ENCODE results near the gene LRRC61. TPM values are rescaled to one million over a fixed set of nuclear protein-coding genes. Genes with fewer than 3 reads are reported as not detected.

Gene LRRC61
- total and polyA plus RNA-seq, 10 donors: 4.2 to 21.7 (median 11.4) TPM

DNA sequence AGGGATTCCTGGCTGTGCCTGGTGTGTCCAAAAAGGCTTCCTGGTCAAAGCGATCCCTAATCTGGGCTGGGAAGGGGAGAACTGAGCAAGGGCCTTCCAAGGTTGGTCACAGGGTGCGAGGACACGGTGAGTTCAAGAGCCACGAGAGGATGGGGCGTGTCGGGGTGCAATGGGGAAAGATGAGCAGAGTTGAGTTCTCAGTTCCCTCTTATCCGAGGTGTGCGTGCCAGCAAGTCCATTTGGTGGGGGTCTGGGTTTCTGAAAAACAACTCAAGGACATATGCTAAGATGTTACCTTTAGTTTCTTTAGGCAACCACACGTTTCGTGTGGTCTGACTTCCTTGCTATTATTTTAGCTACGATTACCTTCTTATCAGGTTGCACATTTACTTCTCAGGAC is 57.3 kb downstream of the LRRC61 start:
- peaks cover 0 to 3% (median 0%) of the 10 kb centered on the region in 6 donors for H3K36me3 ChIP-seq
- 56 to 67% (median 65%) methylated on average over 11 of the region's 11 CpGs for WGBS, 5 donors
- H3K27ac ChIP-seq: no peak overlapping the region
- no peaks in the 10 kb centered on the region for H3K27me3 ChIP-seq (replicated peaks in 1 of 7)
- H3K4me1 ChIP-seq: peaks cover 21 to 89% (median 62%) of the 10 kb centered on the region in 6 donors
- no peaks in the 10 kb centered on the region for H3K9me3 ChIP-seq
- intact Hi-C loops (cut with DNase I; ENCODE audit: low total_unique reads): no loop called here
- TF ChIP-seq POLR2AphosphoS5 (IDR thresholded peaks at IDR 0.05) (no peak), POLR2A (IDR thresholded peaks at IDR 0.05) (no peak)
- TF ChIP-seq, protein P1, sequence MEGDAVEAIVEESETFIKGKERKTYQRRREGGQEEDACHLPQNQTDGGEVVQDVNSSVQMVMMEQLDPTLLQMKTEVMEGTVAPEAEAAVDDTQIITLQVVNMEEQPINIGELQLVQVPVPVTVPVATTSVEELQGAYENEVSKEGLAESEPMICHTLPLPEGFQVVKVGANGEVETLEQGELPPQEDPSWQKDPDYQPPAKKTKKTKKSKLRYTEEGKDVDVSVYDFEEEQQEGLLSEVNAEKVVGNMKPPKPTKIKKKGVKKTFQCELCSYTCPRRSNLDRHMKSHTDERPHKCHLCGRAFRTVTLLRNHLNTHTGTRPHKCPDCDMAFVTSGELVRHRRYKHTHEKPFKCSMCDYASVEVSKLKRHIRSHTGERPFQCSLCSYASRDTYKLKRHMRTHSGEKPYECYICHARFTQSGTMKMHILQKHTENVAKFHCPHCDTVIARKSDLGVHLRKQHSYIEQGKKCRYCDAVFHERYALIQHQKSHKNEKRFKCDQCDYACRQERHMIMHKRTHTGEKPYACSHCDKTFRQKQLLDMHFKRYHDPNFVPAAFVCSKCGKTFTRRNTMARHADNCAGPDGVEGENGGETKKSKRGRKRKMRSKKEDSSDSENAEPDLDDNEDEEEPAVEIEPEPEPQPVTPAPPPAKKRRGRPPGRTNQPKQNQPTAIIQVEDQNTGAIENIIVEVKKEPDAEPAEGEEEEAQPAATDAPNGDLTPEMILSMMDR (IDR thresholded peaks at IDR 0.05 in 8 of 11, conservative IDR thresholded peaks at IDR 0.05 in 3 of 11): no peak
- DNase-seq: no peak
- peak overlapping the region in 3 of 8 donors; percentile 95 to 96 (median 95) for H3K4me3 ChIP-seq

DNA sequence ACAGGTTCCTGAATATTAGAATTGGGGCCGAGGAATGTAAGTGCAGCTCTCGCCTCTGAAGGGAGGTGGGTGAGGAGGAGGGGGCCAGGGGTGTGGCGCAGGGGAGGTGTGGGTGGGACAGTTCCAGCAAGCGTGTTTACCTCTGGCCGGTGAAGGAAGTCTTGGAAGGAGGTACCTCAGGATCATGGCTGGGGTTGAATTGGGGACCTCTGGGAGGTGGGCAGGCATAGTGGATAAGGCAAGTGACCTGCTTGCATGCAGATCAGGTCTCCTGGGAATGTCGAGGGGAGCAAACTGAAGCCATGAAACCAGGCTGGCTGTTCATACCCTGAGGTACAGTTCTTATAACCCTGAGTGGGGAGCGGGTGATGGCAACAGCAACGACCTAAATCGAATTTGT is 57.9 kb downstream of the LRRC61 start:
- Histone ChIP-seq H3K4me1 (peaks cover 21 to 82% (median 59%) of the 10 kb centered on the region in 6 donors), H3K4me3 (no peak overlapping the region), H3K36me3 (peaks cover 0 to 10% (median 0%) of the 10 kb centered on the region in 6 donors), H3K27me3 (replicated peaks in 1 of 7) (no peaks in the 10 kb centered on the region), H3K9me3 (no peaks in the 10 kb centered on the region), H3K27ac (no peak overlapping the region)
- WGBS, 5 donors: 85 to 95% (median 92%) methylated on average over 9 of the region's 9 CpGs
- no peak for DNase-seq
- TF ChIP-seq POLR2AphosphoS5 (IDR thresholded peaks at IDR 0.05): no peak
- TF ChIP-seq, protein P1 (IDR thresholded peaks at IDR 0.05 in 8 of 11, conservative IDR thresholded peaks at IDR 0.05 in 3 of 11): no peak
- TF ChIP-seq POLR2A (IDR thresholded peaks at IDR 0.05): no peak
- intact Hi-C loops (cut with DNase I; ENCODE audit: low total_unique reads): no loop called here

DNA sequence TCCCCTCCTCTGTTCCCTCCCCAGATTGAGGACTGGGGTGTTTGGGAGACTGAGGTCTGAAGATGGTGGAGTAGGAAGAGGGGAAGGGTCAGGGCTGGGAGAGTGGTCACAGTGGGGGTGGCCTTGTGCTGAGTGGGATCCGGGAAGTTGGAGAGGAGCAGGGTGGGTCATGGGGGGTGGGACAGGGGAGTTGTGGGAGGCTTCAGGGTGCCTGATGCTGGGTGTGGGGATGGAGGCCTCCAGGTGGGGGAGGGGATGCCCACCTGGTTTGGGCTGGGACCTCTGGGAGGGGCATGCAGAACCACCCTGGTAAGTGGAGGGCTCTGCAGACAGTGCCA is 58.6 kb downstream of the LRRC61 start:
- H3K4me3 ChIP-seq: no peak overlapping the region
- H3K9me3 ChIP-seq: no peaks in the 10 kb centered on the region
- no peak overlapping the region for H3K27ac ChIP-seq
- no peaks in the 10 kb centered on the region for H3K27me3 ChIP-seq (replicated peaks in 1 of 7)
- intact Hi-C loops (cut with DNase I; ENCODE audit: low total_unique reads): no loop called here
- no peak for DNase-seq
- H3K36me3 ChIP-seq: peaks cover 0 to 10% (median 0%) of the 10 kb centered on the region in 6 donors
- WGBS, 5 donors: 86 to 100% (median 93%) methylated on average over 1 of the region's 1 CpG
- TF ChIP-seq, protein P1 (IDR thresholded peaks at IDR 0.05 in 8 of 11, conservative IDR thresholded peaks at IDR 0.05 in 3 of 11): no peak
- TF ChIP-seq POLR2A (IDR thresholded peaks at IDR 0.05) (no peak), POLR2AphosphoS5 (IDR thresholded peaks at IDR 0.05) (no peak)
- H3K4me1 ChIP-seq: peaks cover 21 to 76% (median 53%) of the 10 kb centered on the region in 6 donors

DNA sequence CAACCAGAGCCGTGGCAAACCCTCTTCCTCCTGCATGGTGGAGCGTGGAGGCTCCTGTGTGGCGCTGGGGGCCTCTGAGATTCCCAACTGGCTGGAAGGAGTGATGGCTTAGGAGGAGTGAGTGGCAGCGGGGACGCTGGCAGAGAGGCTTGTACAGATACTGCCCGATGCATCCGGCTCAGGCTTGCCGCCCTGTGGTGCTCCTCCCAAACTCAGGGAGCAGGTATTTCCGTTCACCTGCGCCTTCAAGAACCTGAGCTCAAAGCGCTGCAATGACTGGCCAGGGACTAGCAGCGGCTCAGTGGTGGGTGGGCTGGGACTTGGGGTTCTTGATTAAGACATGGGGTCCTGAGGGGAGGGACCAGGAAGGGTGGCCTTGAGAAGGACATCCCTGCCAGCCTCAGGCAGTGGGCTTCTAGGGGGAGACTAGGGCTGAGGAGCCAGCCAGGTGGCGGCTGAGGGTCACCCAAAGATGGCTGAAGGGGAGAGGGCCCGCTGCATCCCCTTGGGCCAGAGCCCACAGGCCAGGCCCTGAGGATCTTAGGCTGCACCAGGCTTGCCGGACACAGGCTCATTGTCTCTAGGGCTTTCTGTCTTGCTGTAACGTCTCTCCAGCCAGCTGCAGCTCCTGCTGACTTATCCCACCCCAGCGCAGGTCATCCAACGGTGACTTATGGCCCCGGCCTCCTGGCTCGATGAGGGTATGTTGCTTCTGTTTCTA is 59.1 kb downstream of the LRRC61 start:
- Histone ChIP-seq H3K4me1 (peaks cover 16 to 70% (median 48%) of the 10 kb centered on the region in 6 donors), H3K9me3 (no peaks in the 10 kb centered on the region), H3K4me3 (no peak overlapping the region), H3K27ac (peak overlapping the region in 1 of 8 donors; percentile 38), H3K27me3 (replicated peaks in 1 of 7) (no peaks in the 10 kb centered on the region), H3K36me3 (peaks cover 0 to 10% (median 0%) of the 10 kb centered on the region in 6 donors)
- TF ChIP-seq POLR2A (IDR thresholded peaks at IDR 0.05) (no peak), POLR2AphosphoS5 (IDR thresholded peaks at IDR 0.05) (no peak)
- TF ChIP-seq, protein P1 (IDR thresholded peaks at IDR 0.05 in 8 of 11, conservative IDR thresholded peaks at IDR 0.05 in 3 of 11): no peak
- 76 to 93% (median 91%) methylated on average over 17 to 20 of the region's 20 CpGs for WGBS, 5 donors
- intact Hi-C loops (cut with DNase I; ENCODE audit: low total_unique reads): no loop called here
- no peak for DNase-seq
